CD4-positive, alpha-beta T cell (primary cell): ENCODE data around the gene C21orf58. TPM values are rescaled to one million over a fixed set of nuclear protein-coding genes. Genes with fewer than 3 reads are reported as not detected.

Experiments used
- ATAC-seq: fragments of 200-7000 bp; cut with Tn5 transposase; one replicate; pipeline ENCODE4 v1.10.0; 2022; ENCODE audit warnings: mild to moderate bottlenecking; ENCODE audit not compliant: poor library complexity
- CTCF ChIA-PET: fragments of 350-600 bp; sonication (Branson Sonifier 250); formaldehyde crosslinking; loops from one replicate; lab custom pipeline; 2021; ENCODE audit warnings: antibody characterized with exemption, inconsistent platforms; lab: Charles Lee
- POLR2A ChIA-PET: fragments of 350-600 bp; sonication (Branson Sonifier 250); formaldehyde crosslinking; loops from one replicate; lab custom pipeline; 2021; ENCODE audit warnings: antibody characterized with exemption, inconsistent platforms; lab: Charles Lee
- DNase-seq, 14 experiments: peaks; one replicate each; pipeline ENCODE4 v3.0.0-alpha.2; 2013 to 2020; ENCODE audit warnings: mixed read lengths in 2 of 14
- H3K27ac ChIP-seq, 2 donors: one replicate each; pipeline versions ENCODE4 v1.5.1 to v1.7.0; 2013; ENCODE audit warnings: low read length in 2 of 2, low read depth in 1 of 2, mild to moderate bottlenecking in 1 of 2
- H3K27me3 ChIP-seq, 2 experiments: 1 replicate in 1 of 2; 2 replicates in 1 of 2; pipeline versions ENCODE4 v1.6.1 to v1.7.0; 2013; ENCODE audit warnings: low read length in 2 of 2, control low read depth in 1 of 2, mild to moderate bottlenecking in 1 of 2, moderate library complexity in 1 of 2; ENCODE audit not compliant: insufficient read depth in 2 of 2, control insufficient read depth in 1 of 2
- H3K36me3 ChIP-seq: one replicate; pipeline ENCODE4 v1.6.1; 2013; ENCODE audit warnings: low read length, control low read depth; ENCODE audit not compliant: insufficient read depth
- H3K4me1 ChIP-seq: one replicate; pipeline ENCODE4 v1.6.1; 2013; ENCODE audit warnings: low read length, control low read depth; ENCODE audit not compliant: insufficient read depth
- H3K4me3 ChIP-seq: one replicate; pipeline ENCODE4 v1.5.1; 2013; ENCODE audit warnings: mild to moderate bottlenecking, low read length, moderate library complexity
- H3K9me3 ChIP-seq, 2 experiments: 1 replicate in 1 of 2; 2 replicates in 1 of 2; pipeline versions ENCODE4 v1.6.1 to v1.7.0; 2013; ENCODE audit warnings: low read length in 2 of 2, mild to moderate bottlenecking in 2 of 2, control low read depth in 1 of 2, moderate library complexity in 1 of 2; ENCODE audit not compliant: control insufficient read depth in 1 of 2, insufficient read depth in 1 of 2
- H3K27ac Mint-ChIP-seq: one replicate; pipeline ENCODE4 v1.8.0; 2020; ENCODE audit warnings: mixed read lengths
- H3K27me3 Mint-ChIP-seq: one replicate; pipeline ENCODE4 v1.8.0; 2021; ENCODE audit warnings: mixed read lengths
- H3K36me3 Mint-ChIP-seq: one replicate; pipeline ENCODE4 v1.8.0; 2021; ENCODE audit warnings: low read depth, mixed read lengths
- H3K4me1 Mint-ChIP-seq: one replicate; pipeline ENCODE4 v1.8.0; 2021; ENCODE audit warnings: low read depth, mixed read lengths
- H3K4me3 Mint-ChIP-seq: one replicate; pipeline ENCODE4 v1.8.0; 2020; ENCODE audit warnings: mild to moderate bottlenecking, mixed read lengths
- H3K9me3 Mint-ChIP-seq: one replicate; pipeline ENCODE4 v1.8.0; 2020; ENCODE audit warnings: mixed read lengths
- intact Hi-C, 2 experiments: fragments of 100-400 bp; cut with DNase I in 1 of 2; cut with micrococcal nuclease in 1 of 2; formaldehyde crosslinking; loops; one replicate each; pipeline versions ENCODE4 v1.15.1 to v1.9.0; 2023 to 2025; cut with DNase I, micrococcal nuclease
- total RNA-seq, 174 experiments: library from RNA in 2 of 174; stranded (reverse) in 2 of 174; gene quantifications; one replicate each; pipeline ENCODE4 v1.2.3 and lab custom pipeline; 2021 to 2026
- TF ChIP-seq, protein P1 (sequence below): fragments of 200-600 bp; IDR thresholded peaks from one replicate; pipeline ENCODE4 v1.8.0; 2022; ENCODE audit warnings: antibody characterized with exemption, mild to moderate bottlenecking

Gene C21orf58
- total RNA-seq, 2 experiments from 2014 or later = 2.0 to 2.8 TPM

DNA sequence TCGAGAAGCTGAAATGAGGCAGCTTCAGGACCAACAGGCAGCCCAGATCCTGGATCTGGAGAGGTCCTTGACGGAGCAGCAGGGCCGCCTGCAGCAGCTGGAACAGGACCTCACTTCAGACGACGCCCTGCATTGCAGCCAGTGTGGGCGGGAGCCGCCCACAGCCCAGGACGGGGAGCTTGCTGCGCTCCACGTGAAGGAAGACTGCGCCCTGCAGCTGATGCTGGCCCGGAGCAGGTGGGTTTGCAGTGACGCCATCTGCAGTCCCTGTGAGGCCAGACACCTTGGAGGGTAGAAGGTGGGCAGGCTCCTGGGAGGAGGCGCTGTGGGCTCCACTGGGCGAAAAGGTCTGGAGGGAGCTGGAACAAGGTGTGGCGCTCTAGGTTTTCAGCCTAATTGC lies 40.0 kb upstream of the C21orf58 start:
- POLR2A ChIA-PET = no interaction called here
- Histone ChIP-seq H3K36me3 (peaks cover 45% of the 10 kb centered on the region), H3K4me3 (no peak overlapping the region), H3K27me3 (no peaks in the 10 kb centered on the region), H3K27ac (no peak overlapping the region), H3K9me3 (no peaks in the 10 kb centered on the region), H3K4me1 (peaks cover 23% of the 10 kb centered on the region)
- ATAC-seq (no peak), DNase-seq (no peak)
- Mint-ChIP-seq H3K36me3 (peaks cover 53% of the 10 kb centered on the region), H3K27me3 (no peaks in the 10 kb centered on the region), H3K4me3 (no peak overlapping the region), H3K9me3 (no peaks in the 10 kb centered on the region), H3K4me1 (peaks cover 12% of the 10 kb centered on the region), H3K27ac (no peak overlapping the region)
- TF ChIP-seq, protein P1, sequence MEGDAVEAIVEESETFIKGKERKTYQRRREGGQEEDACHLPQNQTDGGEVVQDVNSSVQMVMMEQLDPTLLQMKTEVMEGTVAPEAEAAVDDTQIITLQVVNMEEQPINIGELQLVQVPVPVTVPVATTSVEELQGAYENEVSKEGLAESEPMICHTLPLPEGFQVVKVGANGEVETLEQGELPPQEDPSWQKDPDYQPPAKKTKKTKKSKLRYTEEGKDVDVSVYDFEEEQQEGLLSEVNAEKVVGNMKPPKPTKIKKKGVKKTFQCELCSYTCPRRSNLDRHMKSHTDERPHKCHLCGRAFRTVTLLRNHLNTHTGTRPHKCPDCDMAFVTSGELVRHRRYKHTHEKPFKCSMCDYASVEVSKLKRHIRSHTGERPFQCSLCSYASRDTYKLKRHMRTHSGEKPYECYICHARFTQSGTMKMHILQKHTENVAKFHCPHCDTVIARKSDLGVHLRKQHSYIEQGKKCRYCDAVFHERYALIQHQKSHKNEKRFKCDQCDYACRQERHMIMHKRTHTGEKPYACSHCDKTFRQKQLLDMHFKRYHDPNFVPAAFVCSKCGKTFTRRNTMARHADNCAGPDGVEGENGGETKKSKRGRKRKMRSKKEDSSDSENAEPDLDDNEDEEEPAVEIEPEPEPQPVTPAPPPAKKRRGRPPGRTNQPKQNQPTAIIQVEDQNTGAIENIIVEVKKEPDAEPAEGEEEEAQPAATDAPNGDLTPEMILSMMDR = no peak
- intact Hi-C loops = no loop called here
- CTCF ChIA-PET = no interaction called here

DNA sequence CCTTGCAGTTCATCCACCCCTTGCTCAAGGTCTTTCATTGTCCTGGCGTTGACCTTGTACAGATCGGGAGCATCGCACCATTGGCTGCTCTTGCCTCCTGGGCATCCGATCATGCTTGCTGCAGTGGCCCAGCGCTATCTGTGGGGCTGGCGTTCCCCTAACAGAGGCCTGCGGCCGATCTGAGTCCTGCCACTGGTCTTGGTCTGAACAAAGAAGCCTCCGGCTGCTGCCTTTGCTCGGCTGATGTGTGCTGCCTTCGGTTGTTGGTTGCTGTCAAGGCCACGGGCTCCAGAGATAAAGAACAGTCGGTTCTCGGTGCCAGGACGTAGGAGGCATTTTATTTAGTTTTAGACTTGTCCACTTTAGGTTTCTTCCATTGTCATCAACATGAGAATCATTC lies 39.3 kb upstream of the C21orf58 start:
- no peak overlapping the region for H3K4me3 Mint-ChIP-seq

DNA sequence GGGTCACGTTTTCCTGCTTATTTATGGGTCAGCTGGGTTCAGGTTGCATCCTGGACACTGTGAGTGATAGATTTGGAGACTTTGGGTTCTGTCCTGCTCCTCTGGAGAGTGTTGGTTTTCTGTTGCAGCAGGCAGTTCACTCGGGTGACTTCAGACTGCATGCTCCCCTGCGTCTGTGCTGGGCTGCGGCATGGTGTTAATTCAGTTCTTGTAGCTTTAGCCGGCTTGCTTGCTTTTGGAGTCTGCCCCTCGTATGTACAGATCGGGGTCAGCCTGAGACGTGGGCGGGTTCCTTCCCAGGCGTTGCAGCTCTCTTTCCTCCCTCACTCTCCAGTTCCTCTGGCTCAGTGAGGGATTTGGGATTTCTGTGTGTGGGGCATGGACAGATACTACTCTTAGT lies 38.3 kb upstream of the C21orf58 start:
- POLR2A ChIA-PET = no interaction called here

More for the DNA sequence above, 39.3 kb upstream of the C21orf58 start:
- TF ChIP-seq, protein P1 = no peak
- H3K9me3 ChIP-seq = no peaks in the 10 kb centered on the region
- no peaks in the 10 kb centered on the region for H3K9me3 Mint-ChIP-seq
- H3K36me3 ChIP-seq = peaks cover 51% of the 10 kb centered on the region
- POLR2A ChIA-PET = no interaction called here
- no peak overlapping the region for H3K27ac Mint-ChIP-seq
- intact Hi-C loops = no loop called here
- CTCF ChIA-PET = no interaction called here
- no peak overlapping the region for H3K27ac ChIP-seq
- ATAC-seq = no peak
- no peak overlapping the region for H3K4me3 ChIP-seq
- H3K36me3 Mint-ChIP-seq = peaks cover 54% of the 10 kb centered on the region
- peaks cover 8% of the 10 kb centered on the region for H3K4me1 Mint-ChIP-seq
- H3K4me1 ChIP-seq = peaks cover 15% of the 10 kb centered on the region
- no peaks in the 10 kb centered on the region for H3K27me3 ChIP-seq
- H3K27me3 Mint-ChIP-seq = no peaks in the 10 kb centered on the region
- no peak for DNase-seq

More for the DNA sequence above, 38.3 kb upstream of the C21orf58 start:
- Mint-ChIP-seq H3K9me3 (no peaks in the 10 kb centered on the region), H3K36me3 (peaks cover 63% of the 10 kb centered on the region), H3K4me1 (peaks cover 8% of the 10 kb centered on the region), H3K27me3 (no peaks in the 10 kb centered on the region), H3K27ac (no peak overlapping the region), H3K4me3 (no peak overlapping the region)
- Histone ChIP-seq H3K27ac (no peak overlapping the region), H3K9me3 (no peaks in the 10 kb centered on the region), H3K36me3 (peaks cover 50% of the 10 kb centered on the region), H3K27me3 (no peaks in the 10 kb centered on the region), H3K4me3 (no peak overlapping the region), H3K4me1 (peaks cover 11% of the 10 kb centered on the region)
- intact Hi-C loops = no loop called here
- TF ChIP-seq, protein P1 = no peak
- CTCF ChIA-PET = no interaction called here
- no peak for DNase-seq
- no peak for ATAC-seq
